K562 (cell line): ENCODE measurements around the gene EXOSC6. TPM values are rescaled to one million over a fixed set of nuclear protein-coding genes. Genes with fewer than 3 reads are reported as not detected.
A peak's percentile ranks its signal among the peaks of the same experiment; 100 is the strongest.

Experiments used
- ATF7 ChIP-seq: fragments of 450-650 bp; IDR thresholded peaks from 2 replicates; pipeline ENCODE4 v1.7.1; 2014; ENCODE audit warnings: mild to moderate bottlenecking, moderate library complexity
- E2F5 ChIP-seq: sonication (generic); formaldehyde crosslinking; IDR thresholded peaks from 2 replicates; pipeline ENCODE4 v1.8.0; 2022; ENCODE audit warnings: mild to moderate bottlenecking, missing genetic modification reagents
- MYC ChIP-seq, 2 experiments: fragments of 250-450 bp in 1 of 2; sonication (Bioruptor Pico) in 1 of 2; IDR thresholded peaks; 2 replicates each; pipeline versions ENCODE4 v1.5.1 to v1.6.1; 2012 to 2021; ENCODE audit warnings: low read depth in 2 of 2, borderline replicate concordance in 1 of 2, improper control_type of control experiment in 1 of 2, low read length in 1 of 2, mild to moderate bottlenecking in 1 of 2, moderate library complexity in 1 of 2
- NR4A1 ChIP-seq, 2 experiments: fragments of 250-450 bp in 1 of 2; fragments of 450-650 bp in 1 of 2; sonication (Bioruptor Pico) in 1 of 2; IDR thresholded peaks; 2 replicates each; pipeline versions ENCODE4 v1.4.0 to v1.6.1; 2016 to 2020; ENCODE audit warnings: mild to moderate bottlenecking in 2 of 2, missing compliant biosample characterization in 1 of 2, missing genetic modification characterization in 1 of 2, moderate library complexity in 1 of 2
- SP1 ChIP-seq: sonication (generic); formaldehyde crosslinking; IDR thresholded peaks from 2 replicates; pipeline ENCODE4 v1.8.1; 2022; ENCODE audit warnings: mild to moderate bottlenecking, missing genetic modification reagents
- ZFX ChIP-seq: sonication (generic); formaldehyde crosslinking; IDR thresholded peaks from 2 replicates; pipeline ENCODE4 v1.8.0; 2022; ENCODE audit warnings: mild to moderate bottlenecking, missing genetic modification reagents, moderate library complexity
- ZMIZ1 ChIP-seq, 2 experiments: fragments of 150-350 bp in 1 of 2; IDR thresholded peaks; 2 replicates each; pipeline ENCODE4 v1.6.1; 2012 to 2016; ENCODE audit warnings: low read depth in 2 of 2, low read length in 2 of 2, mild to moderate bottlenecking in 1 of 2, moderate library complexity in 1 of 2
- ZNF253 ChIP-seq: fragments of 250-450 bp; sonication (Bioruptor Pico); conservative IDR thresholded peaks from 2 replicates; pipeline ENCODE4 v1.6.1; 2021; ENCODE audit warnings: mild to moderate bottlenecking
- polyA plus RNA-seq, 8 experiments: library from polyadenylated mRNA; depleted of rRNA in 4 of 8; stranded (reverse) in 5 of 8; unstranded in 3 of 8; fragments of >200 nt; fragmentation: Nextera tagmentation in 2 of 8; fragmentation: Illumina TruSeq in 1 of 8; extraction: Ambion mirVana in 2 of 8; extraction: Trizol in 1 of 8; gene quantifications; 2 replicates each; pipeline versions ENCODE4 v1.2.1 to v1.2.3, GENCODE V29; 2011 to 2014; ENCODE audit warnings: inconsistent platforms in 1 of 8, missing spikeins in 1 of 8
- total RNA-seq, 7 experiments: library from RNA; depleted of rRNA in 6 of 7; stranded (reverse); fragments of >200 nt in 6 of 7; fragmentation: Illumina TruSeq in 2 of 7; extraction: Trizol in 2 of 7; gene quantifications; 2 replicates each; pipeline versions ENCODE4 v1.2.1 to v1.2.3, GENCODE V29; 2011 to 2021; ENCODE audit warnings: low replicate concordance in 1 of 7
- TF ChIP-seq, protein P1 (sequence below): sonication (generic); formaldehyde crosslinking; IDR thresholded peaks from 2 replicates; pipeline ENCODE4 v1.8.0; 2023; ENCODE audit warnings: mild to moderate bottlenecking, missing genetic modification reagents
- TF ChIP-seq, protein P2 (sequence below): fragments of 450-650 bp; IDR thresholded peaks from 2 replicates; pipeline ENCODE4 v1.6.1; 2017; ENCODE audit warnings: antibody characterized with exemption, mild to moderate bottlenecking

The EXOSC6 gene
- total and polyA plus RNA-seq, 9 of the 15 experiments (the other 6 are each of a cell fraction or from before 2014, with no cell fraction given), result 9.2 to 29.0 (median 15.6) TPM

DNA sequence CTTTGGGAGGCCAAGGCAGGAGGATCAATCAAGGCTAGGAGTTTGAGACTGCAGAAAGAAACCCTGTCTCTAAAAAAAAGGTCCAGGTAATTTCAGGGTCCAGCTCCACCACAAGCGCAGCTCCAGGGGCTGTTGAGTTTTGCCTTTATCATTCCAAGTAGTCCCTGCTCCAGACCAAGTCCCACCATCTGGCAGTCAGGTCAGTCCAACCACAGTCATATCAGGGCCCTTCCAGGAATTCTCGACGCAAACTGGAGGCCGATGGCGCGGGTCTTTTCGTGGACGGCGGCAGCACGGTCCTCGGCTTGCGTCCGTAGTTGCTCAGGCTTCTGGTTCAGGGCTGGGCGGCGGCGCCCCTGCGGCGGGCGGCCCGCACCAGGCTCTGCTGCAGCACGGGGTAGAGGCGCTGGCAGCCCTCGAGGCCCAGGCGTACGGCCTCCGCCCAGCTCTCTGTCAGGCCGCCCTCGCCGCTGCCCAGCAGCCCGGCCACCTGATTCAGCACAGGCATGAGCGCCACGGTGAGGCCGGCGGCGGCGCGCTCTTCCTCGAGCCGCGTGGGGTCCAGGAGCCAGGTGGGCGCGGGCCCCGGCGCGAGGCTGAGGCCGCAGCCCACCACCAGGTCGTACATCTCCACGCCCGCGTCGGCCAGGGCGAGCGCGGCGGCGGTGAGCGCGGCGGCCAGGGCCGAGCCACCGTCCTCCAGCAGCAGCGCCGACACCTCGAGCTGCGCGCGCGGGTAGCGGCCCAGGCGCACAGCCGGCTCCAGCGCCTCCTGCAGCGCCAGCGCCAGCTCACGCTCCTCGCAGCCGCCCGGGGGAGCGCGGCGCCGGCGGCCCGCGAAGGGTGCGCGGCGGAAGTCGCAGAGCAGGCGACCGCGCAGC is 752 bp downstream of the EXOSC6 start (continued):
- TF ChIP-seq, protein P1, sequence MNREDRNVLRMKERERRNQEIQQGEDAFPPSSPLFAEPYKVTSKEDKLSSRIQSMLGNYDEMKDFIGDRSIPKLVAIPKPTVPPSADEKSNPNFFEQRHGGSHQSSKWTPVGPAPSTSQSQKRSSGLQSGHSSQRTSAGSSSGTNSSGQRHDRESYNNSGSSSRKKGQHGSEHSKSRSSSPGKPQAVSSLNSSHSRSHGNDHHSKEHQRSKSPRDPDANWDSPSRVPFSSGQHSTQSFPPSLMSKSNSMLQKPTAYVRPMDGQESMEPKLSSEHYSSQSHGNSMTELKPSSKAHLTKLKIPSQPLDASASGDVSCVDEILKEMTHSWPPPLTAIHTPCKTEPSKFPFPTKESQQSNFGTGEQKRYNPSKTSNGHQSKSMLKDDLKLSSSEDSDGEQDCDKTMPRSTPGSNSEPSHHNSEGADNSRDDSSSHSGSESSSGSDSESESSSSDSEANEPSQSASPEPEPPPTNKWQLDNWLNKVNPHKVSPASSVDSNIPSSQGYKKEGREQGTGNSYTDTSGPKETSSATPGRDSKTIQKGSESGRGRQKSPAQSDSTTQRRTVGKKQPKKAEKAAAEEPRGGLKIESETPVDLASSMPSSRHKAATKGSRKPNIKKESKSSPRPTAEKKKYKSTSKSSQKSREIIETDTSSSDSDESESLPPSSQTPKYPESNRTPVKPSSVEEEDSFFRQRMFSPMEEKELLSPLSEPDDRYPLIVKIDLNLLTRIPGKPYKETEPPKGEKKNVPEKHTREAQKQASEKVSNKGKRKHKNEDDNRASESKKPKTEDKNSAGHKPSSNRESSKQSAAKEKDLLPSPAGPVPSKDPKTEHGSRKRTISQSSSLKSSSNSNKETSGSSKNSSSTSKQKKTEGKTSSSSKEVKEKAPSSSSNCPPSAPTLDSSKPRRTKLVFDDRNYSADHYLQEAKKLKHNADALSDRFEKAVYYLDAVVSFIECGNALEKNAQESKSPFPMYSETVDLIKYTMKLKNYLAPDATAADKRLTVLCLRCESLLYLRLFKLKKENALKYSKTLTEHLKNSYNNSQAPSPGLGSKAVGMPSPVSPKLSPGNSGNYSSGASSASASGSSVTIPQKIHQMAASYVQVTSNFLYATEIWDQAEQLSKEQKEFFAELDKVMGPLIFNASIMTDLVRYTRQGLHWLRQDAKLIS, result peak; percentile 62; the same call in 1 of the 2 replicates
- TF ChIP-seq SP1 (CRISPR knock-in tag), result 0 out of 2 replicates have a peak, but pooled peaks have one; percentile 40
- no peak for TF ChIP-seq ZNF253
- no peak for TF ChIP-seq ZMIZ1 (IDR thresholded peaks at IDR 0.05; ENCODE audit: low read depth in 2 of 2, low read length in 2 of 2)
- TF ChIP-seq ZFX (CRISPR knock-in tag), result peak; percentile 71
- TF ChIP-seq, protein P2, sequence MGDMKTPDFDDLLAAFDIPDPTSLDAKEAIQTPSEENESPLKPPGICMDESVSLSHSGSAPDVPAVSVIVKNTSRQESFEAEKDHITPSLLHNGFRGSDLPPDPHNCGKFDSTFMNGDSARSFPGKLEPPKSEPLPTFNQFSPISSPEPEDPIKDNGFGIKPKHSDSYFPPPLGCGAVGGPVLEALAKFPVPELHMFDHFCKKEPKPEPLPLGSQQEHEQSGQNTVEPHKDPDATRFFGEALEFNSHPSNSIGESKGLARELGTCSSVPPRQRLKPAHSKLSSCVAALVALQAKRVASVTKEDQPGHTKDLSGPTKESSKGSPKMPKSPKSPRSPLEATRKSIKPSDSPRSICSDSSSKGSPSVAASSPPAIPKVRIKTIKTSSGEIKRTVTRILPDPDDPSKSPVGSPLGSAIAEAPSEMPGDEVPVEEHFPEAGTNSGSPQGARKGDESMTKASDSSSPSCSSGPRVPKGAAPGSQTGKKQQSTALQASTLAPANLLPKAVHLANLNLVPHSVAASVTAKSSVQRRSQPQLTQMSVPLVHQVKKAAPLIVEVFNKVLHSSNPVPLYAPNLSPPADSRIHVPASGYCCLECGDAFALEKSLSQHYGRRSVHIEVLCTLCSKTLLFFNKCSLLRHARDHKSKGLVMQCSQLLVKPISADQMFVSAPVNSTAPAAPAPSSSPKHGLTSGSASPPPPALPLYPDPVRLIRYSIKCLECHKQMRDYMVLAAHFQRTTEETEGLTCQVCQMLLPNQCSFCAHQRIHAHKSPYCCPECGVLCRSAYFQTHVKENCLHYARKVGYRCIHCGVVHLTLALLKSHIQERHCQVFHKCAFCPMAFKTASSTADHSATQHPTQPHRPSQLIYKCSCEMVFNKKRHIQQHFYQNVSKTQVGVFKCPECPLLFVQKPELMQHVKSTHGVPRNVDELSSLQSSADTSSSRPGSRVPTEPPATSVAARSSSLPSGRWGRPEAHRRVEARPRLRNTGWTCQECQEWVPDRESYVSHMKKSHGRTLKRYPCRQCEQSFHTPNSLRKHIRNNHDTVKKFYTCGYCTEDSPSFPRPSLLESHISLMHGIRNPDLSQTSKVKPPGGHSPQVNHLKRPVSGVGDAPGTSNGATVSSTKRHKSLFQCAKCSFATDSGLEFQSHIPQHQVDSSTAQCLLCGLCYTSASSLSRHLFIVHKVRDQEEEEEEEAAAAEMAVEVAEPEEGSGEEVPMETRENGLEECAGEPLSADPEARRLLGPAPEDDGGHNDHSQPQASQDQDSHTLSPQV, result peak; percentile 80
- TF ChIP-seq ATF7, result 0 out of 2 replicates have a peak, but pooled peaks have one; percentile 25
- TF ChIP-seq MYC (IDR thresholded peaks at IDR 0.05; ENCODE audit: low read depth, low read length), result peak; percentile 47; the same call in 1 of the 2 replicates
- no peak for TF ChIP-seq MYC (CRISPR knock-in tag; IDR thresholded peaks at IDR 0.05; ENCODE audit: borderline replicate concordance, low read depth)
- no peak for TF ChIP-seq NR4A1 (CRISPR knock-in tag; IDR thresholded peaks at IDR 0.05)
- 0 out of 2 replicates have a peak, but pooled peaks have one; percentile 30 for TF ChIP-seq NR4A1 (tag; IDR thresholded peaks at IDR 0.05)
- TF ChIP-seq E2F5, result peak; percentile 60; the same call in 1 of the 2 replicates
